ENCODE data around the gene GNAT1. TPM values are rescaled to one million over a fixed set of nuclear protein-coding genes. Genes with fewer than 3 reads are reported as not detected.
"Not testable (repeated sequence)": the region's sequence is repeated elsewhere in the genome, so short reads cannot be mapped to it uniquely, and the experiment has no call there.

Gene GNAT1
- total RNA-seq, 1 donor from 2014 or later = 4.7 TPM

GRCh38 chr3:50227390-50228183 lies 36.2 kb downstream of the GNAT1 start:
- peak; percentile 68 to 96 (median 84) for TF ChIP-seq CTCF (IDR thresholded peaks at IDR 0.05)
- Histone ChIP-seq H3K9me3 (no peaks in the 10 kb centered on the region), H3K27me3 (no peaks in the 10 kb centered on the region), H3K27ac (peak overlapping the region; percentile 69 to 75), H3K4me1 (peaks cover 0 to 16% of the 10 kb centered on the region in 2 donors), H3K4me3 (peak overlapping the region; percentile 63 to 78), H3K36me3 (no peaks in the 10 kb centered on the region)
- peak; percentile 51 to 95 for DNase-seq (ENCODE audit: low spot score in 2 of 2)
- intact Hi-C loops (cut with DNase I) = loop anchor here (1.0 kb wide), 3 partner anchors 8 to 46 kb away; no protein-coding TSS in a partner anchor

- H3K27ac ChIP-seq; H3K9me3 ChIP-seq; intact Hi-C loops (cut with DNase I); H3K36me3 ChIP-seq; DNase-seq (ENCODE audit: low spot score in 2 of 2); H3K27me3 ChIP-seq: not testable (repeated sequence)
- peaks cover 0 to 16% of the 10 kb centered on the region in 2 donors for H3K4me1 ChIP-seq
- H3K4me3 ChIP-seq = peak overlapping the region; percentile 63 to 78
Measured at GRCh38 chr3:50228184-50228763, 36.9 kb downstream of the GNAT1 start.

GRCh38 chr3:50229490-50229889 lies 38.1 kb downstream of the GNAT1 start:
- no peak overlapping the region for H3K4me3 ChIP-seq
- intact Hi-C loops (cut with DNase I) = no loop called here
- H3K27me3 ChIP-seq = no peaks in the 10 kb centered on the region
- no peak overlapping the region for H3K27ac ChIP-seq
- H3K36me3 ChIP-seq = no peaks in the 10 kb centered on the region
- no peak for DNase-seq (ENCODE audit: low spot score in 2 of 2)
- no peaks in the 10 kb centered on the region for H3K9me3 ChIP-seq
- no peak for TF ChIP-seq CTCF (IDR thresholded peaks at IDR 0.05)
- peaks cover 0 to 16% of the 10 kb centered on the region in 2 donors for H3K4me1 ChIP-seq

GRCh38 chr3:50230104-50230793 lies 38.8 kb downstream of the GNAT1 start:
- no peaks in the 10 kb centered on the region for H3K36me3 ChIP-seq
- H3K4me3 ChIP-seq = no peak overlapping the region
- no peak overlapping the region for H3K27ac ChIP-seq
- H3K9me3 ChIP-seq = no peaks in the 10 kb centered on the region
- no peaks in the 10 kb centered on the region for H3K27me3 ChIP-seq
- no peak for DNase-seq (ENCODE audit: low spot score in 2 of 2)
- intact Hi-C loops (cut with DNase I) = no loop called here
- peaks cover 0 to 17% of the 10 kb centered on the region in 2 donors for H3K4me1 ChIP-seq
- no peak for TF ChIP-seq CTCF (IDR thresholded peaks at IDR 0.05)

GRCh38 chr3:50230794-50231125 lies 39.4 kb downstream of the GNAT1 start:
- no peaks in the 10 kb centered on the region for H3K36me3 ChIP-seq
- no peak for DNase-seq (ENCODE audit: low spot score in 2 of 2)
- no peak for TF ChIP-seq CTCF (IDR thresholded peaks at IDR 0.05)
- no peak overlapping the region for H3K27ac ChIP-seq
- no peaks in the 10 kb centered on the region for H3K9me3 ChIP-seq
- no peak overlapping the region for H3K4me3 ChIP-seq
- intact Hi-C loops (cut with DNase I) = no loop called here
- peaks cover 0 to 20% of the 10 kb centered on the region in 2 donors for H3K4me1 ChIP-seq
- H3K27me3 ChIP-seq = no peaks in the 10 kb centered on the region

GRCh38 chr3:50231581-50231980 lies 40.2 kb downstream of the GNAT1 start:
- H3K27ac ChIP-seq = no peak overlapping the region
- no peaks in the 10 kb centered on the region for H3K27me3 ChIP-seq
- H3K36me3 ChIP-seq = no peaks in the 10 kb centered on the region
- DNase-seq (ENCODE audit: low spot score in 2 of 2) = no peak
- intact Hi-C loops (cut with DNase I) = no loop called here
- H3K4me3 ChIP-seq = no peak overlapping the region
- peaks cover 0 to 15% of the 10 kb centered on the region in 2 donors for H3K4me1 ChIP-seq
- TF ChIP-seq CTCF (IDR thresholded peaks at IDR 0.05) = no peak
- no peaks in the 10 kb centered on the region for H3K9me3 ChIP-seq

Measured in ascending aorta (tissue), 2 donors.